HTR-8/SVneo (cell line): ENCODE measurements around the gene CANX.

Experiments
- DNase-seq: peaks from one replicate; pipeline ENCODE4 v3.0.0; 2011; ENCODE audit warnings: low spot score, mixed read lengths; ENCODE audit not compliant: insufficient read length
- FAIRE-seq: peaks from 2 replicates; lab custom pipeline; 2011; peaks lifted over from hg19 to GRCh38; lab: Jason Lieb, UNC

The CANX gene

DNA sequence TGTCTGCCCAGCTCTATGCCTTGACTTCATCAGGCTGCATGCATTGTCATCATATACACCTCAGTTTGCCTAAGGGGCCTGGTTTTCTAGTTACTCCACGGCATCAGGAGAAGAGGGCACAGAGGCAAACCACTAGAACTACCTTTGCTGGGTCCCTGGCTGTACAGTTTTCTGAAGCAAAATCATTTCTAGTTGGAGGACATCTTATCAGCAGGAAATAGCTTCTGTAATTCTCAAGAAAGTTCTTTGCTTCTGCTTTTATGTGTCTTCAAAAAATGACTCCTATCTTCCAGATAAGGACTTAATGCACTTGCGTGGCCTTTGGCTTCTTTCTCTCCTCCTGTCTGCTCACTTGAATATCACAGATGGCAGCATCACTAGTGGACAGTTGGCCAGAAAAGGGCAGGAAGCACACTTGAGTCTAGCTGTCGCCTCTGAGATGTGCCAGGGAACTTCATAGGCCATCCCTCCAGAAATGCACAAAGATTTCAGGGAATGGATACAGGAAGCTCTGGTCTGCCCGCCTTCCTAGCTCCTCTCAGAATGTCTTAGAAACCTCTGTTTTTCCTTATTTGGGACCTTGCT is 72.6 kb downstream of the CANX start:
- DNase-seq (no peak), FAIRE-seq (no peak)

DNA sequence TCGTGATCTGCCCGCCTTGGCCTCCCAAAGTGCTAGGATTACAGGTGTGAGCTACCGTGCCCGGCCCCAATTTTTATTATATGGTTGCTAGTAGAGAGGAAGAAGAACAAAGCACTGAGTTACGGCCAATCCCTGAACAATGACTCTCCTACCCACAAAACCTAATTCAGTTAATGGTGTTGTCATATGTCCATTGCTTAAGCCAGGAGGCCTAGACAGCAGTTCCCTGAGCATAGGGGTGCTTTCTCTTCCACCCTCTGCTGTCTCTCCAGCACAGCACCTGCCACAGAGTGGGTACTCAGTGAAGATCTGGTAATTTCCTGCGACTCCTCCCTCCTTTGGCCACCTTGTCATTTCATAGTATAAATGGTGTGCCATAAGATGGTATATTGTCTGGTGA is 73.6 kb downstream of the CANX start:
- FAIRE-seq (no peak), DNase-seq (no peak)

DNA sequence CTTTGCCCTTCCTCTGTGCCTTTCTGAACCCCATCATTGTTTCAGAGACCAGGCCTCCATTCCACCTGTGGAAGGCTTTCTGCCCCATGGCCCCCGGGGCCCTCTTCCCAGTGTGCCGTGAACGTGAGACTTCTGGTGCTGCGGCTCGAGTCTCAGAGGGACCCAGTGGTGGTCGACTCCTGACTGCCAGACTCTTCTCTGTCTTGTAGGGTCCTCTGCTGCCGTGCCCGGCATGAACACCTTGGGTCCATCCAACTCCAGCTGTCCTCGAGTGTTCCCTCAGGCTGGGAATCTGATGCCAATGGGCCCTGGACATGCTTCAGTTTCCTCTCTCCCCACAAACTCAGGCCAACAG is 74.9 kb downstream of the CANX start:
- DNase-seq (no peak), FAIRE-seq (no peak)

DNA sequence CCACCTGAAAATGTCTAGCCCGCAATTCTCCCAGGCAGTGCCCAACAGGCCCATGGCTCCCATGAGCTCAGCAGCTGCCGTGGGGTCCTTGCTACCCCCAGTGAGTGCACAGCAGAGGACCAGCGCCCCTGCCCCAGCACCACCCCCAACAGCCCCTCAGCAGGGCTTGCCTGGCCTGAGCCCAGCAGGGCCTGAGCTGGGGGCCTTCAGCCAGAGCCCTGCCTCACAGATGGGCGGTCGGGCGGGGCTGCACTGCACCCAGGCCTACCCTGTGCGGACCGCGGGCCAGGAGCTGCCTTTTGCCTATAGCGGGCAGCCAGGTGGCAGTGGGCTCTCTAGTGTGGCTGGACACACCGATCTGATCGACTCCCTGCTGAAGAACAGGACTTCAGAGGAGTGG is 75.7 kb downstream of the CANX start:
- DNase-seq (no peak), FAIRE-seq (no peak)

DNA sequence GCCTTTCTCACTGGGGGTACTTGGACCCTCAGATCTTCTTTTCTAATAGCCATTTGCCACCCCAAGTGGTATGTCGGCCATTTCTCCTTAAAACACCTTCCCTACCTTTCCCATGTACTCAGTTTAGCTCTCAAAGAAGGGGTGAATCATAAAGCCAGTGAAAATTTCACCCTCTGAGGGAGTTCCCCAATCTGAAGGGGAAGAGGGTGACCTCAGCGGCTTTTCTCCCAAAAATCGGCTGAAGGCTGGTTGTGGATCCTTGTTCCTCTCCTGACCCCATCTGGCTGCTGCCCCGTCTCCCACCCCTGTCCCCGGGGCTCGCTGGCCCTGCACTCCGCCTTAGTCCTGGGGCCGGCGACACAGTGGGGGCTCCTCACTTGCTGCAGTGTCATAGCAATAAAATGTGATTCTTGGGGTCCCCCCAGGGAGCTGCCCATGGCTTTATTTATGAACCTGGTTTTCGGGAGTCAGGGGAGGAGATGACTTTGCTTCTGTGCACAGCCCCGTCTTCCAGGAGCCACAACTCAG is 77.7 kb downstream of the CANX start:
- DNase-seq (no peak), FAIRE-seq (no peak)

DNA sequence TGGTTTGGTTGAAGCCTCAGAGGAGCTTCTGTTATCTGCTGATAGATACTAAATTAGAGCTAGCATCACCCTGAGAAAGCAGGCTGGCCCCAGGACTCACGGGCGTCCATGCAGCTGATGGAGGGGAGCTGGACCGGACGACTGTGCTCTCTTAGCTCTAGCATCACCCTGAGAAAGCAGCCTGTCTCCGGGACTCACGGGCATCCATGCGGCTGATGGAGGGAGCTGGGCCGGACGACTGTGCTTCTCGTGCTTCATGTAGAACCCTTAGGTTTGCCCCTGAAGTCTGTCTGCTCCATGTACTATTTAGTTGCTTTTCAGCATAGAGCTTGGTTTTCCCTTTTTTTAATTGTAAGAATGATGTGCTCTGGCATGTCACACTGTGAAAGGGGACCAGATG is 78.7 kb downstream of the CANX start:
- no peak for FAIRE-seq
- no peak for DNase-seq

DNA sequence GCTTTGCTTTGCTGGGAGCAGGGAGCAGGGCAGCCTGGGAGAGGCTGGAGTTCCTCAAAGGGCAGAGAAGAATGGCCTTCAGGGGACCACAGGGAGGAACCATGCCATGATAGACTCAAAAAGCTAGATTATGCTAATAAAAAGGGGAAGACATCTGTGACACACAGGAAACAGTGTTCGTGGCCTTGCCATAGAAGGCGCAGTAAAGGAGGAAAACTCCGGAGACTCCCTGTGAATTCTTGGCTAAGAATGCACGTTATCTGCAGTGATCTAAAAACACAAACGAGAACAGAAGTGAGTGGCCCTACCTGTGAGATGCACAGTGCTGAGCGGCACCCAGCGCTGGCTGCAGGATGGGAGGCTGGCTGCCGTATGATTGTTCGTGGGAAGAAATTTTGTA is 79.1 kb downstream of the CANX start:
- DNase-seq (no peak), FAIRE-seq (no peak)

DNA sequence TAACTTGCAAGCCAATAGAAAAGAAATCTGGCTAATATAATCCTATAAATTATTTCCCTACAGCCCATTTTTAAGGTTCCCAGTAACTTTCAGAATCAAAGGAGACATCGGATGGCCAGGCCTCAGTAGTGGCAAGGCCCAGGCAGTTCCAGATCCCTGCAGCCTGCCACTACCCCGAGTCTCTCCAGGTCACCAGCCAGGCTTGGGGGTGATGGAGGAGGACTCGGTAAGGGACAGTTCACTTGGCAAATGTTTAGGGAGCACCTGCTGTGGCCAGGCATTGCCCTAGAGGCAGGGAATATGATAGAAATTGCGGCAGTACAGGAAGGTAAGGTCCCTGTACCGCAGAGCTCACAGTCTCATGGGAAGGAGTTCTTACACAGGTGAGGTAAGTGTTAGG is 79.8 kb downstream of the CANX start:
- DNase-seq = no peak
- FAIRE-seq = no peak

DNA sequence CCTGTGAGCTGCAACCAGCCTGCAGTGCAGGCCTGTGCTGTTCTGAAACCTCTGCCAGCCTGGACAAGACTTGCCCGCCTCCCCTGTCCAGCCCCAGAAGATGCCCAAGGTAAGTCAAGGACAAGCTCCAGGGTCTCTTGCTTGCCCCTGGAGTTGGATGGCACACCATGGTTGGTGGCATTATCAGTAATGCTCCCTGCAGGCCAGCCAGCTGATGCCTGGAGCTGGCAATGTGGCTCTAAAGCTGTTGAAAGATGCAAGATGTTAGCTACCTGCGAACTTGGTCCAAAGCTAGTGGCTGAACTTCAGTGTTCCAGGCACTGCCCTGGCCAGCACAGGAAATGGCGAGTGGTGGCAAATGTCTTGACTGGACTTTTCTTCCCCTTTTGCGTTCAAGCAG is 81.1 kb downstream of the CANX start:
- DNase-seq (no peak), FAIRE-seq (no peak)

DNA sequence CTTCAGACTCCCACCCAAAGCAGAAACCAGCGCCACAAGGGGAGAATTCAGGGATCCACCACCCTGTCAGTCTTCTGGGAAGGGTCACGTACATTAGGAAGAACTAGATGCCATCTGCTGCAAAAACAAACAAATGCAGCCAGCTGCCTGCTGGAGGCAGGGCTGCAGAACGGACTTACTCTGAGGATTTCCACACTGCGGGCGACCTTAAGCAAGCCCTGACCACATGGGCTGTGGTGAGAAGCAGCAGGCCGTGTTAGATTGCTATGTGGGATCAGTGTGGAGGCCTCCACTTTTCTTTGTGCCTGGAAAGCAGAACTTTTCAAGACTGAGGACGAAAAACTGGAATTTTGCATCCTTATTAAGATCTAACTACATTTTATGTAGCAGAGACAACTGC is 81.6 kb downstream of the CANX start:
- no peak for FAIRE-seq
- no peak for DNase-seq
